GM20000 (cell line): Measurements from ENCODE around the gene SCGB1C1.

Source experiments
- DNase-seq: peaks from one replicate; pipeline ENCODE4 v3.0.0; 2012; ENCODE audit warnings: low spot score
- CTCF ChIP-seq: IDR thresholded peaks from 2 replicates; pipeline ENCODE4 v1.5.1; 2012; ENCODE audit warnings: mild to moderate bottlenecking, control low read depth; ENCODE audit errors: extremely low read depth, missing control alignments

Gene SCGB1C1

GRCh38 chr11:199004-199581 is 6.2 kb downstream of the SCGB1C1 start:
- no peak for DNase-seq
- TF ChIP-seq CTCF: no peak

GRCh38 chr11:199782-200181 is 6.9 kb downstream of the SCGB1C1 start:
- no peak for TF ChIP-seq CTCF
- no peak for DNase-seq

GRCh38 chr11:200224-201003 is 7.5 kb downstream of the SCGB1C1 start:
- no peak for DNase-seq
- TF ChIP-seq CTCF: no peak

- TF ChIP-seq CTCF: no peak
- DNase-seq: no peak
These were observed 9.1 kb downstream of the SCGB1C1 start for GRCh38 chr11:201966-202365.

GRCh38 chr11:202490-202889 is 9.6 kb downstream of the SCGB1C1 start:
- no peak for TF ChIP-seq CTCF
- DNase-seq: no peak

GRCh38 chr11:203056-203944 is 10.4 kb downstream of the SCGB1C1 start:
- DNase-seq: no peak
- TF ChIP-seq CTCF: no peak
